ENCODE results near the gene RASA1. TPM values are rescaled to one million over a fixed set of nuclear protein-coding genes. Genes with fewer than 3 reads are reported as not detected.

The RASA1 gene
- total and polyA plus RNA-seq, 2 donors from 2014 or later: 9.9 to 25.5 TPM

DNA sequence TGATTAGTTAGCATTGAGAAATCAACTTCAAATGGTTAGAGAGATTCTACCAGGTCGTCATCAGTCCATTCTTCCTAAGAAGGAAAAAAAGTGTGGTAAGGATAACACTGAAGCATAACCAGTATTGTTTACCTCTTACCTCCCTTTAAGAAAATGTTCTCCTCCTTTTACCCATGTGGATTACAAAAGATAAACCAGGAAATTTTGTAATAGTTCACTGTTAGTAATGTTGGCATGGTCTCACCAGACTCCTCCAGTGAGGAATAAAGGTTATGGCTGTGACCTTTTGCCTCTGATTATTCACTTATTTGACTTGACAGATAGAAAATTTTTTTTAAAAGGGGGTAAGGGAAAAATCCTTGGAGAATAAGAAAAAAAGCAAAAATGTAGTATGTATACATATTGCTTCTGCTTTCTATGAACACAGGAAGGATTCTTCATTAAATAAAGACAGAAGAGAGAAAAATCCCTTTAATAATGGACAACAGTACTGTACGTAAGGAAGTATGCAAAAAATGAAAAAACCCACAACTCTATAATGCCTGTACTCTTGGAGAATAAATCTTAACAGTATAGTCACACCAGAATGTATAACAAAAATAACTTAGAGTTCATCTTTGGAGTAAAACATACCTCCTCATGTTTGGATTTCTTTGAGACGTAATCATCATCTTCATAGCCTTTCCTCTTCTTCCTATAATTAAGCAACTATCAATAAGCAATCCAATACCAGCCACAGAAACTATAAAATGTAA is 126.9 kb downstream of the RASA1 start:
- TF ChIP-seq, protein P1, sequence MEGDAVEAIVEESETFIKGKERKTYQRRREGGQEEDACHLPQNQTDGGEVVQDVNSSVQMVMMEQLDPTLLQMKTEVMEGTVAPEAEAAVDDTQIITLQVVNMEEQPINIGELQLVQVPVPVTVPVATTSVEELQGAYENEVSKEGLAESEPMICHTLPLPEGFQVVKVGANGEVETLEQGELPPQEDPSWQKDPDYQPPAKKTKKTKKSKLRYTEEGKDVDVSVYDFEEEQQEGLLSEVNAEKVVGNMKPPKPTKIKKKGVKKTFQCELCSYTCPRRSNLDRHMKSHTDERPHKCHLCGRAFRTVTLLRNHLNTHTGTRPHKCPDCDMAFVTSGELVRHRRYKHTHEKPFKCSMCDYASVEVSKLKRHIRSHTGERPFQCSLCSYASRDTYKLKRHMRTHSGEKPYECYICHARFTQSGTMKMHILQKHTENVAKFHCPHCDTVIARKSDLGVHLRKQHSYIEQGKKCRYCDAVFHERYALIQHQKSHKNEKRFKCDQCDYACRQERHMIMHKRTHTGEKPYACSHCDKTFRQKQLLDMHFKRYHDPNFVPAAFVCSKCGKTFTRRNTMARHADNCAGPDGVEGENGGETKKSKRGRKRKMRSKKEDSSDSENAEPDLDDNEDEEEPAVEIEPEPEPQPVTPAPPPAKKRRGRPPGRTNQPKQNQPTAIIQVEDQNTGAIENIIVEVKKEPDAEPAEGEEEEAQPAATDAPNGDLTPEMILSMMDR (IDR thresholded peaks at IDR 0.05; ENCODE audit: borderline replicate concordance, extremely low read depth, insufficient read depth): no peak
- no peaks in the 10 kb centered on the region for H3K4me1 ChIP-seq (ENCODE audit: control insufficient read depth in 2 of 3, insufficient read depth in 2 of 3, low read depth in 1 of 3, low read length in 3 of 3)
- H3K27me3 ChIP-seq (ENCODE audit: control insufficient read depth, insufficient read depth, low read length): no peaks in the 10 kb centered on the region
- DNase-seq (no peak), FAIRE-seq (no peak)
- H3K9ac ChIP-seq (ENCODE audit: low read length in 3 of 3): no peak overlapping the region
- H3K36me3 ChIP-seq (ENCODE audit: control insufficient read depth in 2 of 3, insufficient read depth in 3 of 3, low read length in 3 of 3): peaks cover 8 to 55% (median 23%) of the 10 kb centered on the region in 3 donors
- no peaks in the 10 kb centered on the region for H3K9me3 ChIP-seq (ENCODE audit: control insufficient read depth in 2 of 3, insufficient read depth in 1 of 3, low read length in 3 of 3)
- intact Hi-C loops (cut with DNase I): no loop called here
- H3K4me3 ChIP-seq (ENCODE audit: low read length in 3 of 3): no peak overlapping the region
- H3K27ac ChIP-seq (ENCODE audit: low read depth in 2 of 2, low read length in 2 of 2): no peak overlapping the region

DNA sequence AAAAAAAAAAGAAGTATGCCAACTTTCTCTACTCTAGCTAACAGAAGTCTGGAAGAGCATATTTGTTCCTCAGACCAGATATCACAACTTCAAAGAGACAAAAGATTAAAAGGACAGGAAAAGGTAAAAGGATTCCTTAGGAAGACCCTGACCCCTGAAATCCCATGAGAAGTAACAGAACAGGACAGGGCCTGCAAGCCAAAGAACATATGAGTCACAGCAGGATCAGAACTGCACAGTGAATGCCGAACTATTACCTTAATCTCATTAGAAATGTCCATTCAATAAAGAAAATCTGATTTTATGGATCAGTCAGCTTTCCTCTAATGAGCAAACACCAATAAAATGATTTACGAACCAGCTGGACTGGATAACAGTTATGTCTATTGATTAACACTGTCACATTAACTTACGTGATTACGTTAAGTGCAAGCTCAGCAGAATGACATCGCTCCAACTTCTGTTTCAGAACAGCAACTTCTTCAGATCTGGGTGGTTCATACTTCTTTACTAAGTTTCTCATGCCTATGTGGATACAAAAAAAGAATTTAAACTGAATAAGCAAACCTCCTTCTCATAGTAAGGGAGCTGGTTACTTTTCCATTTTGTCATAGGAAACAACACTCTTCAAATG is 131.4 kb downstream of the RASA1 start:
- H3K4me1 ChIP-seq (ENCODE audit: control insufficient read depth in 2 of 3, insufficient read depth in 2 of 3, low read depth in 1 of 3, low read length in 3 of 3): no peaks in the 10 kb centered on the region
- H3K4me3 ChIP-seq (ENCODE audit: low read length in 3 of 3): no peak overlapping the region
- no peak for DNase-seq
- FAIRE-seq: no peak
- TF ChIP-seq, protein P1 (IDR thresholded peaks at IDR 0.05; ENCODE audit: borderline replicate concordance, extremely low read depth, insufficient read depth): no peak
- H3K27me3 ChIP-seq (ENCODE audit: control insufficient read depth, insufficient read depth, low read length): no peaks in the 10 kb centered on the region
- intact Hi-C loops (cut with DNase I): no loop called here
- no peaks in the 10 kb centered on the region for H3K9me3 ChIP-seq (ENCODE audit: control insufficient read depth in 2 of 3, insufficient read depth in 1 of 3, low read length in 3 of 3)
- H3K27ac ChIP-seq (ENCODE audit: low read depth in 2 of 2, low read length in 2 of 2): no peak overlapping the region
- peaks cover 8 to 40% (median 22%) of the 10 kb centered on the region in 3 donors for H3K36me3 ChIP-seq (ENCODE audit: control insufficient read depth in 2 of 3, insufficient read depth in 3 of 3, low read length in 3 of 3)
- no peak overlapping the region for H3K9ac ChIP-seq (ENCODE audit: low read length in 3 of 3)

GRCh38 chr5:87399720-87400119 is 132.0 kb downstream of the RASA1 start:
- no peaks in the 10 kb centered on the region for H3K27me3 ChIP-seq (ENCODE audit: control insufficient read depth, insufficient read depth, low read length)
- H3K27ac ChIP-seq (ENCODE audit: low read depth in 2 of 2, low read length in 2 of 2): no peak overlapping the region
- no peaks in the 10 kb centered on the region for H3K4me1 ChIP-seq (ENCODE audit: control insufficient read depth in 2 of 3, insufficient read depth in 2 of 3, low read depth in 1 of 3, low read length in 3 of 3)
- DNase-seq (no peak), FAIRE-seq (no peak)
- no peak overlapping the region for H3K4me3 ChIP-seq (ENCODE audit: low read length in 3 of 3)
- intact Hi-C loops (cut with DNase I): no loop called here
- H3K9ac ChIP-seq (ENCODE audit: low read length in 3 of 3): no peak overlapping the region
- peaks cover 8 to 46% (median 27%) of the 10 kb centered on the region in 3 donors for H3K36me3 ChIP-seq (ENCODE audit: control insufficient read depth in 2 of 3, insufficient read depth in 3 of 3, low read length in 3 of 3)
- H3K9me3 ChIP-seq (ENCODE audit: control insufficient read depth in 2 of 3, insufficient read depth in 1 of 3, low read length in 3 of 3): no peaks in the 10 kb centered on the region
- TF ChIP-seq, protein P1 (IDR thresholded peaks at IDR 0.05; ENCODE audit: borderline replicate concordance, extremely low read depth, insufficient read depth): no peak
